GM10847 (cell line): ENCODE data around the gene CCDC12.

Experiments
- POLR2A ChIP-seq: IDR thresholded peaks from 2 replicates; pipeline ENCODE4 v1.6.1; 2011; ENCODE audit not compliant: insufficient read length; ENCODE audit errors: extremely low read depth

The CCDC12 gene

DNA sequence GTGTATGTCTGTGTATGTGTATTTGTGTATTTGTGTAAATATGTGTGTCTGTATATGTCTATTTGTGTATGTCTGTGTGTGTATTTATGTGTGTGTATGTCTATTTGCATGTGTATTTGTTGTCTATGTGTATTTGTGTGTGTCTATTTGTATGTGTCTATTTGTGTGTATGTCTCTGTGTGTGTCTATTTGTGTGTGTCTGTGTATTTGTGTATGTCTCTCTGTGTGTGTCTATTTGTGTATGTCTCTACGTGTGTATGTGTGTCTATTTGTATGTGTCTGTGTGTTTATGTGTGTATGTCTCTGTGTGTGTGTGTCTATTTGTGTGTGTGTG lies 68.6 kb downstream of the CCDC12 start:
- TF ChIP-seq POLR2A = no peak

DNA sequence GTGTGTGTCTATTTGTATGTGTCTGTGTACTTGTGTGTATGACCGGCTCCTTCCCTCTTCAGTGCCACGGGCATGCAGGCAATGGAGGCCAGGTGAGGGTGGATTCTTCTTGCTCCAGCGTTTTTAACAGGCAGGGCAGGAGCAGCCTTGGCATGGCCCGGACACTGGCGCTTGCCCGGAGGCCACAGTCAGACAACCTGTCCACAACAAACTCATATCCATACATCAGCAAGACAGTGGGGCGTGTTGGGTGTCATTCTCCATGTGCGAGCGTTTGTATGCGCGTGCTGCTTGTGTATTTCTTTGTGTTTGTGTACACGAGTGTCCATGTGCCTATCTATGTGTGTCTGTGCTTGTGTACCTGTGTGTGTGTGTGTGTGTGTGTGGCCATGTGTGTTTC lies 69.3 kb downstream of the CCDC12 start:
- TF ChIP-seq POLR2A = no peak

DNA sequence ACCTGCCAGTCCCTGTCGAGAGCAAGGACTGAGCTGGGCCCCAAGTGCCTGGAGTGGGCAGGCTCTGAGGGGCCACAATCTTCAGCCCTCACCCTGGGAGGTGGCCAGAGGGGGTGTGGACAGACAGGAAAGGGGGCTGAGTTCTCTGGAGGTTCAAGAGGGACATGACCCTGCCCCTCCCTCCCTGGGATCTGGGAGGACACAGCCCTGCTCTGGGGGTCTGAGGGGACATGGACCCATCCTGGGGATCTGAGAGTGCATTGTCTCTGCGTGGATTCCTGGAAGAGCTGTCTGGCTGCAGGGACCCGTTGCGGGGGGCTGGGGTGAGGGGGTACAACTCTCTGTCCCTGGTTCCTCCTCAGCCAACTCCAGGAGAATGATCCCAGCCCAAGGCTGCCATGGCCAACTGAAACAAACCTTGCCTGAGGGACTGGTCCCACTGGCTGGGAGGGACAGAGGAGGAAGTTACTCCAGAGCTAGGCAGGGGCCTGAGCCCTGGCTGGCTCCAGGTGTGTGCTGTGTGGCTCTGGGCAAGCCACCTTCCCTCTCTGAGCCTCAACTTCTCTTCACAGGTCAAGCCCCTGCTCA lies 70.0 kb downstream of the CCDC12 start:
- TF ChIP-seq POLR2A = no peak

DNA sequence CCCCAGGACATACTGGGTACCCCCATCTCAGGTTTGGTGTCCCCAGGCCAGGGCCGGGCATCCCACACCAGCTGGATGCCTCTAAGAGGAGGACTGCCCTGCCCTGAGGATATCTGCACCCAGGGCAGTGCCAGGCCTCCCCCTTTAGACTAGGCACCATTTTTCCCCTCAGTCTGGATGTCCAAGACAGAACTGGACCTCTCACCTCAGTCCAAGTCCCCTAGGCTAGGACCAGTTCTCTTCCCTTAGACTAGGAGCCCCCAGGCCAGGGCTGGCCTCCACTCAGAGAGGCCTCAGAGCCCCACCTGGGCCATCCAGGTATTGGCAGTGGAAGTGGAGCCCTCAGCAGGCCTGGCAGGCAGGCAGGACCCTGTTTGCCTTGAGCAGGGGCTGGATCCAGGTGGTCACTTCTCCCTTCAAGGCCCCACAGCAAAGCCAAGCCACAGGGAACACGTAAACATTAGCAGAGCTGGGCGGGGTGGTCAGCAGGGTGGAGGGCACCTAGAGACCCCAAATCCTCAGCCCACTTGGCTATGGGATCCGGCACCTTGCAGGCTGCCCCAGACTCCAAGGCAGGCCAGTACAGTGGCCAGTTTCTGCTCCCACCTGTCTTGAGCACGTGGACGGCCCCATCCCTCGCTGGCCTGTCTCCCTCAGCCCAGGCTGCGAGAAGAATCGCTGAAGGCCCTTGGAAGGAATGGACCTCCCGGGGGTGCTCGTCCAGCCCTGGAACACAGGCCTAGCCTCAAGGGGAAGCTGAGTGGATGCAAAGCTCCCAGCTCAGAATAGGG lies 70.7 kb downstream of the CCDC12 start:
- TF ChIP-seq POLR2A = no peak

DNA sequence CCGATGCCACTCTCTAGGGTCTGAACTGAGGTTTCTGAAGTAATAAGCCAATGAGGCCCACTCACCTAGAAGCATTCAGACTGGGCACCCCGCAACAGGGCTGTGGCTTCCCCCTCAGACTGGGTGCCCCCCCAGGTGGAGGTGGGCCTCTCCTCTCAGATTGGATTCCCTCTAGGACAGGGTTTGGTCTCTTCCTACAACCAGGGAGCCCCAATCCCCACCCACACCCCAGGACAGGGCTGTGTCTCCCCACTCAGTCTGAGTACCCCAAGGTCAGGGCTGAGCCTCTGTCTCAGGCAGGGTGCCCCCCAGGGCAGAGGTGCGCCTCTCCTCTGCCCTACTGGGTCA lies 71.4 kb downstream of the CCDC12 start:
- TF ChIP-seq POLR2A = no peak

DNA sequence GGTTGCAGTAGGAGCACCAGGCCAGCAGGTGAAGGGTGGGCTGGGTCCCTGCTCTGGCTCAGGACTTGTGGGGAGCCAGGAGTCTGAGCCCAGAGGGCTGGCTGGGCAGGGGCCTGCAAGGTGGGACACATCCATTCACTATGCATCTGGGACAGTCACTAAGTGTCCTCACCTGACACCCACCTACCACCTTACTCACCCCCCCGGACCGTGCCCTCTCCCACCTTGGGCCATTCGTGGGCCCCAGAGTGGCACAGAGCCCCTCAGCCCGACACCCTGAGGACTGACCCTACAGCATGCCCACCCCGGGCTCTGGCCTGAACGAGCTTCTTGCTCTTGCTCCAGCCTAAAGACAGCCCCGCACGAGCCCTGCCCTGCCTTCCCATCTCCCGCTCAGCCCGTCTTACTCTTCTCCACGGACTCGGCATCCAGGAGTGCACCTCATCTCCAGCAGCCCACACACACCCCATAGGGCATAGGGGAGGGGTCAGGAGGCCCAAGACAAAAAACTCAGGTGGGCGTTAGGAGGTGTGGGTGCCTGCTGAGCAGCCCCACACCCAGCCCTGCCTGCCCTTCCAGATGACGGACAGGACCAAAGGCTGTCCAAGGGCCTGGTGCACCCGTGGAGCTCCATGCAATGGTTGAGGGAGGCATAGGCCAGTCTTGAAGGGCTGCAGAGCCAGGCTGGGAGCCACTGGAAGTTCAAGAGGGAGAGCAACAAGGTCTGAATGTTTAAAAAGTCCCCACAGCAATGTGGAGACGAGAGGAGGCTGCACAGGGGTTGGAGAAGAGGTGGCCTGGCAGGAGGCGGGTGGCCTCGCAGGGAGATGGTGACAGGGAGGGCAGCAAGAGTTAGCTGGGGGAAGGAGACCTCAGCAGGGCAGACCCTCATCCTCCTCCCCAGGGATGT lies 72.0 kb downstream of the CCDC12 start:
- no peak for TF ChIP-seq POLR2A

DNA sequence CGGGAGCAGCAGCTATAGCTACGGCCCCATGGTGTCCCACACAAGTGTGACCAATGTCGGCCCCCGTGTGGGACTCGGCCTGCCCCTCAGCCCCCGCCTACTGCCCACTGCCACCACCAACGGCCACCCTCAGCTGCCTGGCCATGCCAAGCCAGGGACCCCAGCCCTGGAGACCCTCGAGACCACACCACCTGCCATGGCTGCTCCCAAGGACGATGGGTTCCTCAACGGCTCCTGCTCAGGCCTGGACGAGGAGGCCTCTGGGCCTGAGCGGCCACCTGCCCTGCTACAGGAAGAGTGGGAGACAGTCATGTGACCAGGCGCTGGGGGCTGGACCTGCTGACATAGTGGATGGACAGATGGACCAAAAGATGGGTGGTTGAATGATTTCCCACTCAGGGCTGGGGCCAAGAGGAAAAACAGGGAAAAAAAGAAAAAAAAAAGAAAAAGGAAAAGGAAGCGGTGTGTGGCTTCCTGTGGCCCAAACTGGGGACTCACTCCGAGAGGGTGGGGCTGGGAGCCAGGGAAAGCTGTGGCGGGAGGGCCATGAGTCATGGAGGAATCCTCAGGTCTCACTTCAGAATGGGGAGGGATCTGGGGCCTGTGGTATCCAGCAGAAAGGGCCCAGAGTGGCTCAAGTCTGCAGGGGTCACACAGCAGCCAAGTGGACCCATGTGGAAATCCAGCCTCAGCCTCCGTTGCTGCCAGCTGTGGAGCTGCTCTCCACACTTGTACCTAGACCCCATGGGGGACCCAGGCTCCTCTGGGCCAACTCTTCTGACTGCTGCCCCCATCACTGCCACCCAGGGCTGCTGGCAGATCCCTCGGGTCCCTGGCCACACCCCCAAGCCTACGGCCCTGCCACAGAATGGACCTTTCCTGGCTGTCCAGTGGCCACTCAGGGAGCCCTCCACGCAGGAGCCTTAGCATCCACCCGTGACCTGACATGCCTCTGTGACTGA lies 72.9 kb downstream of the CCDC12 start:
- no peak for TF ChIP-seq POLR2A

DNA sequence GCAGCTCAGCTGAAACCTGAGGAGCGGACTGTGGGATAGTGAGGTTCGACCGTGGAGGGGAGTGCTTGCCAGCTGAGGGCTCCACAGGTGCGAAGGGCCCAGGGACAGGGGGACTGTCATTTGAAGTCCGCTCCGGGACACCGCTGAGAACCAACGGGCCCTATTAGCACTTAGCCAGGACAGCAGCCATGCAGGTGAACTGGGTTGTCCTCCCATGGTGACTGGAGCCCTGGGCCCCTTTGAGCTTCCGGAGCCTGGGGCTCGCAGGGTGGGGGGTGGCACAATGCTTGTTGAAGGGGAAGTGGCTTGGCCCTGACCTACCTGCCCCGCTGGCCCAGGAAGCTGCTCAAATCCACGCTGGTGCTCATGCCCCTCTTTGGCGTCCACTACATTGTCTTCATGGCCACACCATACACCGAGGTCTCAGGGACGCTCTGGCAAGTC lies 74.3 kb downstream of the CCDC12 start:
- TF ChIP-seq POLR2A = no peak

DNA sequence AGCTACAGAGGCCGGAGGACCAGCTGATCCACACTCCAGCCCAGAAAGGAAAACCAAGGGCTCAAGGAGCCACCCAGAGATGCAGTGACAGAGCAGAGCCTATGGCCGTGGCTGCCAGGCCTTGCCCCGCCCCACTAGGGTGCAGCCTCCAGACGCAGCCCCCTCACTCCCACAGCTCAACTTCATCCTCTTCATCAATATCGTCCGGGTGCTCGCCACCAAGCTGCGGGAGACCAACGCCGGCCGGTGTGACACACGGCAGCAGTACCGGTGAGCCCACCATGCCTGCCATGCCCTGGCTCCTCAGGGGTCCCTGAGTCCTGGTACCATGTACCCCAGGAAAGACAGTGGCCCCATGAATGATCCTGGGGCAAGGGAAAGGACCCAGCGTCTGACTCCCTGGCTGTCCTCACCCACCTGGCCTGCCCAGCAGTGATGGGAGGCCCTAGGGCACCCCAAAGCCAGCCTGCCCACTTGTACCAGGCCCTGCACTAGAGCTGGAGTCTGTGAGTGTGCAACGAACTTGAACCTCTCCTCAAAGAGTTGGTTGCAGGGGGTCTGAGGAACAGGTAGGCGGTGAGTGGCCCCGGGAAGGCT lies 74.9 kb downstream of the CCDC12 start:
- no peak for TF ChIP-seq POLR2A

DNA sequence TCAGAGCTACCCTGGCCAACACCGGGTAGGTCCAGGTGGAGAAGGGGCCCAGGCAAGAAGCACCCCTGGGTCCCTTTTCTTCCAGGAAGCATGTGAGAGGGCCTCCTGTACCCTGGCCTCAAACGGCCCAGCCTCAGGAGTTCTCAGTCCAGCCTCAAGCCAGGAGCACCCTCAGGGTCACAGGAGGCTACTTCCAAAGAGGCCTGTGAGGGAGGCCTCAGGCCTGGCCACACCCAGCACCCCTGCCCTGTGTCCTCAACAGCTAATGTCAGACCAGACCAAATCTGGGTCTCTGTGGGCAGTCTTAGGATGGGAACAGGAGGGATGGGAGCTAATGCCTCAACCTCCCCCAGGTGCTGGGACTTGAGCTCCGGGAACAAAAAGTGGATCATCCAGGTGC lies 75.5 kb downstream of the CCDC12 start:
- TF ChIP-seq POLR2A = no peak

DNA sequence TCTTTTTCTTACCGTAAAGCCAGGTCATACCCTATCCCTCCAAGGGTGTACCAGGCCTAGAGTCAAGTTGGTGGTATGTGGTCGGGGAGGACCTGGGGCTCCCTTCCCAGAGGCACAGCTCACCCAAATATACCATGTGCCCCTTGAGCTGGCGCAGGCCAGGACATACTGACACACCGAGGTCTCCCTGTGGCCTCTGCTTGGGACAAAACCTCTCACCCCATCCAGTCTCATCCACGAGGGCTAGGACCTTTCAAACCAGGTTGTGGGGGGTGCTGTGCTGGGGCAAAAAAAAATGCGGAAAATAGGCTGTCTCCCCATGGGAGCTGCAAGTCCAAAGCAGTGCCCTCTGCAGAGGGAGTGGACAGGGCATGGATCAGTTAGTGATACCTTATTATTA lies 76.2 kb downstream of the CCDC12 start:
- no peak for TF ChIP-seq POLR2A

DNA sequence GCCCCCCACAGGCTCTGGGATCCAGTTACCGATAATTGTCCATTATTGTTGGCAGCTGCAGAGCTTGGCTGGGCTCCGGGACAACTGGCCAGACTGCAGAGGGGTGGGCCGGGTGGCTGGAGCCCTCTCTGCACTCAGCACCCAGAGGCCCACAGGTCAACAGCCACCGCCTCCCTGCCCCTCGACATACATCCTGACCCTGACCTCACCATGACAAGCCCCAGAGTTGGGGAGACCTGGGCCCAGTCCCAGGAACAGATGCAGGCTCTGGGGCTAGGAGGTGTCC lies 76.6 kb downstream of the CCDC12 start:
- TF ChIP-seq POLR2A = no peak

DNA sequence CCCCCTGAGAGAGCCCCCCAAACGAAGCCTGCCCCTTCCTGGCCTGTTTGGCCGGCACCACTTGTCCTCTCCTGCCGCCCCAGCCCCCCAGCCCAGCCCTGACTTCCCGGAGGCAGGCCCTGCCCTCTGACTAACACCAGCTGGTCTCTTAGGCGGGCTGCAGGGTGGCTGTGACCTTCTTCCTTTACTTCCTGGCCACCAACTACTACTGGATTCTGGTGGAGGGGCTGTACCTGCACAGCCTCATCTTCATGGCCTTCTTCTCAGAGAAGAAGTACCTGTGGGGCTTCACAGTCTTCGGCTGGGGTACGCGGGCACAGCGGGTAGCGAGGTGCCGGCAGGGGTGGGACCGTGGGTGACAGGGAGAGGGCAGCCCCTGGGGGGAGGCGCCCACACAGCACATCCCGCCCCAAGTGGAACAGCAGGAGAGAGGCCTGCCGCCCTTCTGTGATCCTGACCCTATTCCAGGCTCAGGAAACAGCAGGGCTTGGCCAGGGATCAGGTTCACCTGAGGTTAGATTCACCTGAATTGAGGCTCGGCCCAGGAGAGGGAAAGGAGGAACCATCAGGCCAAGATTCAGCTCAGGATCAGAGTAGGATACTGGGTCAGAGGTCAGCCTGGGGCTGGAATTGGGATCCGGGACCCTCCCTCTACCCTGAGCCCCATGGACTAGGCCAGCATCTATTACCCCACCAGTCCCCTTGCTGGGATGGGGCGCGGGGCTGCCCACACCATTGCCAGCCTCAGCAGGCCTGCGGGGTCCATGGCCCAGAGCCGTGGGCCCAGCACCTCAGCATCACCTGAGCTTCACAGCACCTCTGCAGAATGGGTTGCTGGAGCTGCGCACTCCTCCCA lies 77.2 kb downstream of the CCDC12 start:
- no peak for TF ChIP-seq POLR2A

DNA sequence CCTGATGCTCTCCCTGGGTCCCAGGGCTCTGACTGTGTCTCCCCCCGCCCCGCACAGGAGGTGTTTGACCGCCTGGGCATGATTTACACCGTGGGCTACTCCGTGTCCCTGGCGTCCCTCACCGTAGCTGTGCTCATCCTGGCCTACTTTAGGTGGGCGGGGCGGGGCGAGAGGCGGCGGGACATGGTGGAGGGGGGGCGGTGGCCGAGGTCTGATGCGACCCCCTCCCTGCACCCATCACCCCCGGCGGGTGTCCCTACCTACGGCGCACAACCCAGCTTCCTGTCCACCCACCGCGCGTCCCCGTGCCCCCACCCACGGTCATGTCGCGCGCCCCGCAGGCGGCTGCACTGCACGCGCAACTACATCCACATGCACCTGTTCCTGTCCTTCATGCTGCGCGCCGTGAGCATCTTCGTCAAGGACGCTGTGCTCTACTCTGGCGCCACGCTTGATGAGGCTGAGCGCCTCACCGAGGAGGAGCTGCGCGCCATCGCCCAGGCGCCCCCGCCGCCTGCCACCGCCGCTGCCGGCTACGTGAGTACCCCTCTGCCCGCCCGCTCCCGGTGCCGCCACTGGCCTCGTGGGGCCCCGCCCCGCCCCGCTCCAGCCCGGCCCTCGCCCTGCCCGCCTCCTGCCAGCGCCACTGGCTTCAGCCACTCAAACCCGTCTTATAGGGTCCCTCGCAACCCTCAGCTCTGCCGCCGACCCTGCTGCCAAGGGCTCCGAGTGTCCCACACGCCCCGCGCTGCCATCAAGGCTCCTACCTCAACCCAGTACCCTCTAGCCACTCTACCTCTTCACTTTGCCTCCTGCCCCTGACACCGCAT lies 78.0 kb downstream of the CCDC12 start:
- no peak for TF ChIP-seq POLR2A
